Mesenchymal stem cell (in vitro differentiated cells and primary cell): ENCODE measurements around the gene PDAP1.

ENCODE experiments used
- DNase-seq: peaks from one replicate; pipeline ENCODE4 v3.0.0-alpha.2; 2013
- H2AFZ ChIP-seq: one replicate; pipeline ENCODE4 v1.6.1; 2013; ENCODE audit warnings: low read depth, mild to moderate bottlenecking, control low read depth, inconsistent platforms, low read length, moderate library complexity
- H2AK5ac ChIP-seq: 2 replicates; pipeline ENCODE4 v1.6.1; 2013; ENCODE audit warnings: low read length, moderate library complexity, mild to moderate bottlenecking, inconsistent platforms; ENCODE audit not compliant: severe bottlenecking
- H2BK120ac ChIP-seq: one replicate; pipeline ENCODE4 v1.6.1; 2013; ENCODE audit warnings: low read depth, mild to moderate bottlenecking, inconsistent platforms, low read length, moderate library complexity
- H2BK12ac ChIP-seq, 2 experiments: one replicate each; pipeline ENCODE4 v1.6.1; 2013; ENCODE audit warnings: inconsistent platforms in 2 of 2, low read length in 2 of 2, mild to moderate bottlenecking in 2 of 2, moderate library complexity in 2 of 2, control low read depth in 1 of 2
- H2BK15ac ChIP-seq: one replicate; pipeline ENCODE4 v1.6.1; 2013; ENCODE audit warnings: mild to moderate bottlenecking, low read depth, inconsistent platforms; ENCODE audit not compliant: poor library complexity, severe bottlenecking
- H2BK5ac ChIP-seq: 2 replicates; pipeline ENCODE4 v1.6.1; 2013; ENCODE audit warnings: low read depth, mild to moderate bottlenecking, low read length, control low read depth, inconsistent platforms; ENCODE audit not compliant: poor library complexity, severe bottlenecking
- H3K14ac ChIP-seq, 2 experiments: one replicate each; pipeline ENCODE4 v1.6.1; 2013; ENCODE audit warnings: inconsistent platforms in 2 of 2, low read length in 2 of 2, control low read depth in 1 of 2, mild to moderate bottlenecking in 1 of 2, moderate library complexity in 1 of 2
- H3K18ac ChIP-seq, 2 experiments: one replicate each; pipeline ENCODE4 v1.6.1; 2013; ENCODE audit warnings: inconsistent platforms in 2 of 2, low read length in 2 of 2, control low read depth in 1 of 2, low read depth in 1 of 2, mild to moderate bottlenecking in 1 of 2
- H3K23ac ChIP-seq, 2 experiments: one replicate each; pipeline ENCODE4 v1.6.1; 2013; ENCODE audit warnings: inconsistent platforms in 2 of 2, low read length in 2 of 2, mild to moderate bottlenecking in 2 of 2, moderate library complexity in 2 of 2, control low read depth in 1 of 2
- H3K27ac ChIP-seq: 2 replicates; pipeline ENCODE4 v1.5.1; 2013; ENCODE audit warnings: mild to moderate bottlenecking, moderate library complexity, low read length, control low read depth, inconsistent platforms; ENCODE audit not compliant: poor library complexity, severe bottlenecking
- H3K27me3 ChIP-seq, 2 experiments: 2 replicates each; pipeline versions ENCODE4 v1.6.1 to v1.7.0; 2013; ENCODE audit warnings: low read length in 2 of 2, mild to moderate bottlenecking in 2 of 2, moderate library complexity in 2 of 2, control low read depth in 1 of 2, inconsistent platforms in 1 of 2; ENCODE audit not compliant: control insufficient read depth in 1 of 2, insufficient read depth in 1 of 2
- H3K36me3 ChIP-seq, 2 experiments: 2 replicates each; pipeline versions ENCODE4 v1.6.1 to v1.7.0; 2013; ENCODE audit warnings: low read length in 2 of 2, control low read depth in 1 of 2, inconsistent platforms in 1 of 2, low read depth in 1 of 2, mild to moderate bottlenecking in 1 of 2; ENCODE audit not compliant: insufficient read depth in 2 of 2, control insufficient read depth in 1 of 2
- H3K4ac ChIP-seq, 2 experiments: one replicate each; pipeline ENCODE4 v1.6.1; 2013; ENCODE audit warnings: inconsistent platforms in 2 of 2, low read length in 2 of 2, mild to moderate bottlenecking in 2 of 2, moderate library complexity in 2 of 2, control low read depth in 1 of 2, low read depth in 1 of 2
- H3K4me1 ChIP-seq: 2 replicates; pipeline ENCODE4 v1.6.1; 2013; ENCODE audit warnings: low read depth, low read length, control low read depth; ENCODE audit not compliant: control insufficient read depth, insufficient read depth
- H3K4me2 ChIP-seq: 2 replicates; pipeline ENCODE4 v1.6.1; 2013; ENCODE audit warnings: low read length, mild to moderate bottlenecking, inconsistent platforms; ENCODE audit not compliant: poor library complexity, severe bottlenecking
- H3K4me3 ChIP-seq, 2 experiments: 2 replicates each; pipeline versions ENCODE4 v1.5.1 to v1.7.0; 2013; ENCODE audit warnings: low read length in 2 of 2, mild to moderate bottlenecking in 2 of 2, control low read depth in 1 of 2, low read depth in 1 of 2; ENCODE audit not compliant: insufficient read depth in 1 of 2
- H3K79me1 ChIP-seq: replicated peaks from 2 replicates; pipeline ENCODE4 v1.6.1; 2013; ENCODE audit warnings: mild to moderate bottlenecking, control low read depth, low read length, inconsistent platforms; ENCODE audit not compliant: poor library complexity, severe bottlenecking
- H3K9ac ChIP-seq: 2 replicates; pipeline ENCODE4 v1.7.0; 2013; ENCODE audit warnings: mild to moderate bottlenecking, low read length, moderate library complexity
- H3K9me3 ChIP-seq: 2 replicates; pipeline ENCODE4 v1.7.0; 2013; ENCODE audit warnings: mild to moderate bottlenecking, low read length; ENCODE audit not compliant: control insufficient read depth
- H4K8ac ChIP-seq: one replicate; pipeline ENCODE4 v1.6.1; 2013; ENCODE audit warnings: inconsistent platforms, mild to moderate bottlenecking, low read length, moderate library complexity
- H4K91ac ChIP-seq: one replicate; pipeline ENCODE4 v1.6.1; 2013; ENCODE audit warnings: mild to moderate bottlenecking, low read length, inconsistent platforms
- whole genome bisulfite sequencing: methylation state at CpG from one replicate; pipeline ENCODE4 v1.1.7; 2013; ENCODE audit warnings: mixed read lengths; 5-methylcytosine and 5-hydroxymethylcytosine counted together

Gene PDAP1

GRCh38 chr7:99365318-99366141 lies 42.9 kb downstream of the PDAP1 start:
- H3K4me1 ChIP-seq: peaks cover 9% of the 10 kb centered on the region
- H4K91ac ChIP-seq: no peak overlapping the region
- H3K4ac ChIP-seq: no peak overlapping the region
- no peaks in the 10 kb centered on the region for H3K27me3 ChIP-seq
- H2BK5ac ChIP-seq: no peak overlapping the region
- H3K18ac ChIP-seq: no peak overlapping the region
- no peak overlapping the region for H3K4me2 ChIP-seq
- H3K27ac ChIP-seq: no peak overlapping the region
- H2AK5ac ChIP-seq: no peak overlapping the region
- no peak overlapping the region for H2BK120ac ChIP-seq
- no peak overlapping the region for H3K23ac ChIP-seq
- H2BK15ac ChIP-seq: no peak overlapping the region
- H3K9me3 ChIP-seq: no peaks in the 10 kb centered on the region
- H4K8ac ChIP-seq: no peak overlapping the region
- no peak overlapping the region for H3K14ac ChIP-seq
- H3K79me1 ChIP-seq: peaks cover 19% of the 10 kb centered on the region
- H3K36me3 ChIP-seq: peaks cover 51 to 57% of the 10 kb centered on the region in 2 experiments
- H3K9ac ChIP-seq: no peak overlapping the region
- 94% methylated on average over 13 of the region's 17 CpGs for WGBS
- no peak overlapping the region for H3K4me3 ChIP-seq
- H2AFZ ChIP-seq: no peak overlapping the region
- no peak overlapping the region for H2BK12ac ChIP-seq
- DNase-seq: no peak

GRCh38 chr7:99363286-99363685 lies 45.1 kb downstream of the PDAP1 start:
- H3K9me3 ChIP-seq: no peaks in the 10 kb centered on the region
- H3K14ac ChIP-seq: no peak overlapping the region

GRCh38 chr7:99362801-99363200 lies 45.6 kb downstream of the PDAP1 start:
- 42% methylated on average over 3 of the region's 3 CpGs for WGBS
- Histone ChIP-seq H2AK5ac (peak overlapping the region; percentile 49), H2BK120ac (no peak overlapping the region), H3K18ac (no peak overlapping the region), H3K4me2 (no peak overlapping the region), H3K36me3 (peaks cover 70 to 76% of the 10 kb centered on the region in 2 experiments), H3K9me3 (no peaks in the 10 kb centered on the region), H4K91ac (no peak overlapping the region), H2BK15ac (no peak overlapping the region), H2BK5ac (no peak overlapping the region), H3K23ac (no peak overlapping the region), H2BK12ac (no peak overlapping the region), H3K79me1 (peaks cover 27% of the 10 kb centered on the region), H3K4me3 (no peak overlapping the region), H3K4ac (no peak overlapping the region), H2AFZ (no peak overlapping the region), H3K4me1 (peaks cover 6% of the 10 kb centered on the region), H3K9ac (peak overlapping the region; percentile 31), H3K27ac (peak overlapping the region; percentile 79), H3K27me3 (no peaks in the 10 kb centered on the region), H3K14ac (no peak overlapping the region), H4K8ac (no peak overlapping the region)
- DNase-seq: peak; percentile 88

More at GRCh38 chr7:99363286-99363685, 45.1 kb downstream of the PDAP1 start:
- Histone ChIP-seq H3K36me3 (peaks cover 65 to 71% of the 10 kb centered on the region in 2 experiments), H2AK5ac (peak overlapping the region; percentile 49), H3K4ac (no peak overlapping the region), H3K4me2 (no peak overlapping the region), H3K23ac (no peak overlapping the region), H3K79me1 (peaks cover 25% of the 10 kb centered on the region), H2BK15ac (no peak overlapping the region), H3K4me1 (peaks cover 6% of the 10 kb centered on the region), H2BK12ac (no peak overlapping the region), H4K8ac (no peak overlapping the region), H4K91ac (no peak overlapping the region), H2BK120ac (no peak overlapping the region), H3K9ac (peak overlapping the region; percentile 31), H2AFZ (no peak overlapping the region), H3K27ac (peak overlapping the region; percentile 79), H3K27me3 (no peaks in the 10 kb centered on the region), H3K18ac (no peak overlapping the region), H2BK5ac (no peak overlapping the region), H3K4me3 (no peak overlapping the region)
- DNase-seq: no peak
- WGBS: 95% methylated on average over 4 of the region's 5 CpGs

GRCh38 chr7:99359465-99360154 lies 48.8 kb downstream of the PDAP1 start:
- no peaks in the 10 kb centered on the region for H3K27me3 ChIP-seq
- peaks cover 62 to 74% of the 10 kb centered on the region in 2 experiments for H3K36me3 ChIP-seq
- no peak overlapping the region for H3K4me2 ChIP-seq
- no peak overlapping the region for H3K18ac ChIP-seq
- 97% methylated on average over 22 of the region's 22 CpGs for WGBS
- no peak overlapping the region for H3K9ac ChIP-seq
- H3K14ac ChIP-seq: no peak overlapping the region
- no peak overlapping the region for H2AFZ ChIP-seq
- H2AK5ac ChIP-seq: no peak overlapping the region
- H3K4me3 ChIP-seq: no peak overlapping the region
- no peak overlapping the region for H2BK120ac ChIP-seq
- H3K9me3 ChIP-seq: no peaks in the 10 kb centered on the region
- DNase-seq: no peak
- no peak overlapping the region for H3K23ac ChIP-seq
- no peak overlapping the region for H2BK15ac ChIP-seq
- no peak overlapping the region for H4K8ac ChIP-seq
- peaks cover 16% of the 10 kb centered on the region for H3K79me1 ChIP-seq
- no peak overlapping the region for H3K27ac ChIP-seq
- peaks cover 6% of the 10 kb centered on the region for H3K4me1 ChIP-seq
- H2BK5ac ChIP-seq: no peak overlapping the region
- H4K91ac ChIP-seq: no peak overlapping the region
- no peak overlapping the region for H2BK12ac ChIP-seq
- no peak overlapping the region for H3K4ac ChIP-seq
